ENCODE measurements around the gene TMOD4.

TMOD4 gene

GRCh38 chr1:151132335-151133017, 43.3 kb downstream of the TMOD4 start:
- in situ Hi-C loops (cut with HindIII; ENCODE audit: low pct_unique_long_range_greater_than_20kb, low sequenced_read_pairs), result no loop called here
- TF ChIP-seq JUND (IDR thresholded peaks at IDR 0.05; ENCODE audit: low read depth), result no peak
- DNase-seq (ENCODE audit: low read depth in 1 of 2, low spot score in 1 of 2), result no peak

GRCh38 chr1:151131701-151132334, 44.0 kb downstream of the TMOD4 start:
- in situ Hi-C loops (cut with HindIII; ENCODE audit: low pct_unique_long_range_greater_than_20kb, low sequenced_read_pairs), result no loop called here
- TF ChIP-seq JUND (IDR thresholded peaks at IDR 0.05; ENCODE audit: low read depth), result no peak
- DNase-seq (ENCODE audit: low read depth in 1 of 2, low spot score in 1 of 2), result no peak

- TF ChIP-seq JUND (IDR thresholded peaks at IDR 0.05; ENCODE audit: low read depth), result no peak
- no peak for DNase-seq (ENCODE audit: low read depth in 1 of 2, low spot score in 1 of 2)
- in situ Hi-C loops (cut with HindIII; ENCODE audit: low pct_unique_long_range_greater_than_20kb, low sequenced_read_pairs), result no loop called here
Observed at GRCh38 chr1:151130987-151131586, 44.7 kb downstream of the TMOD4 start.

- DNase-seq (ENCODE audit: low read depth in 1 of 2, low spot score in 1 of 2), result peak in 1 of 2 experiments; percentile 5
- TF ChIP-seq JUND (IDR thresholded peaks at IDR 0.05; ENCODE audit: low read depth), result no peak
- in situ Hi-C loops (cut with HindIII; ENCODE audit: low pct_unique_long_range_greater_than_20kb, low sequenced_read_pairs), result no loop called here
Observed at GRCh38 chr1:151128800-151129199, 47.0 kb downstream of the TMOD4 start.

GRCh38 chr1:151124763-151125403, 50.9 kb downstream of the TMOD4 start:
- TF ChIP-seq JUND (IDR thresholded peaks at IDR 0.05; ENCODE audit: low read depth), result no peak
- in situ Hi-C loops (cut with HindIII; ENCODE audit: low pct_unique_long_range_greater_than_20kb, low sequenced_read_pairs), result no loop called here
- DNase-seq (ENCODE audit: low read depth in 1 of 2, low spot score in 1 of 2), result peak in 1 of 2 experiments; percentile 1

Measured in T47D (cell line).